ENCODE measurements around the gene HSPB6. TPM values are rescaled to one million over a fixed set of nuclear protein-coding genes. Genes with fewer than 3 reads are reported as not detected.
A peak's percentile ranks its signal among the peaks of the same experiment; 100 is the strongest.

HSPB6 gene
- total RNA-seq, 1 experiment from 2014 or later, result 0.06 TPM

DNA sequence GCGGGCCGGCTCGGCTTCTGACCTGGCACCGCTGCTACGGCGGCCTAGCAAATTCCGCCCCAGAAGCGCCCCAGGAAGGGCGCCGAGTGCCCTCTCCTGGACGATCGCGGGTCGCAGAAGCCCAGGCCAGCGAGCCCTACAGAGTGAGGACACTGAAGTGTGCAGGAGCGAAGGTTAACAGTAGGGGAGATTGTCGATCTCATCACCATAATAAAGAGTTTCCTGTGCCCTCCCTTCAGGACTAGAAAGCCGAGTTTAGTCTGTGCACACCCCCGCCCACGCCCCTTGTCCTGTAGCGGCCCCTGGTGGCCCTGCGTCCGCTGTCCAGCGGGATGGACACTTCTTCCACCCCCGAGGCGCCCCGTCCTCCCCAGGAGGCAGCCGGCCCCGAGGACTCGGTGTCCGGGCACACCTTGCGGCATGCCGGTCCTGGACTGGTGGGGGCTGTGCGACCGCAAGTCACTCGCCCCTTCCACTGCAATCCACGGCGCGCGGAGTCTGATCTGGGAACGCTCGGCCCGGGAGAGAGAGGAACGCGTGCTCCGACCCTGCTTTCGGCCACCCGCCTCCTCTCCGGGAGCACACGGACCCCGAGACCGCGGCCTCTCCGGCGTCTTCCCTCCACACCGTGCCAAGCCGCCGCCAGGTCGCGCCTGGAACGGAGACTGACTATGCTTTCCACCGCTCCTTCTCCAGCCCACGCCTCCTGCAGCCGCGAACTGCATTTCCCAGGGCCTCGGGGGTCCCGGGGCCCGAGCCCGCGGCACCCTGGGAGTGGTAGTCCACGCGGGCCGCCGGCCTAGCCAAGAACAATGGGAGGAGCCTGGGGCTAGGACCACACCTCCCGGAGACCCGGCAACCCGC lies 39.8 kb downstream of the HSPB6 start:
- peak; percentile 97 for DNase-seq (ENCODE audit: low read depth)

DNA sequence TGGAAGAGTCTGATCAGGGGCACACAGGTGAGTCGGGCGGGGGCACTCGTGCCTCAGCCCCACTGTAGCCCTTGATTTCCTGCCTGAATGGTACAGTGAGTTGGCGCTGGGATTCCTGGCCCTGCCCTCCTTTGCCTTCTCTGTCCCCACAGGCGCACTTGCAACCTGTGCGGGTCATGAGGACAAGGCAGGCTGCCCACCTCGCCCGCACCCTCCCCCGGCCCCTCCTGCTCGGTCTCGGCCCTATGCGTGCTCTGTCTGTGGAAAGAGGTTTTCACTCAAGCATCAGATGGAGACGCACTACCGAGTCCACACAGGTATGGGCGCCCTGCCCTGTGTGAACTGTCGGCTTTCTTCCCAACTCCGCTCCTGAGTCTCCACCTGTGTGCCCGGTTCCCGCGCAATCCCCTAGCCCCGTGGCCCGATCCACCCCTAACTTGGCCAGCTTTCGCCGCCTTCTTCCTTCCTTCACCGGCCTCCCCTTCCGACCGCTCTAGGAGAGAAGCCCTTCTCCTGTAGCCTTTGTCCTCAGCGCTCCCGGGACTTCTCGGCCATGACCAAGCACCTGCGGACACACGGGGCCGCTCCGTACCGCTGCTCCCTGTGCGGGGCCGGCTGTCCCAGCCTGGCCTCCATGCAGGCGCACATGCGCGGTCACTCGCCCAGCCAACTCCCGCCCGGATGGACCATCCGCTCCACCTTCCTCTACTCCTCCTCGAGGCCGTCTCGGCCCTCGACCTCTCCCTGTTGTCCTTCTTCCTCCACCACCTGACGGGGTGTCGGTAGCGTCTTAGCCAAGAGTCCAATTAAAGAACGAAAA lies 40.6 kb downstream of the HSPB6 start:
- DNase-seq (ENCODE audit: low read depth), result peak; percentile 67

DNA sequence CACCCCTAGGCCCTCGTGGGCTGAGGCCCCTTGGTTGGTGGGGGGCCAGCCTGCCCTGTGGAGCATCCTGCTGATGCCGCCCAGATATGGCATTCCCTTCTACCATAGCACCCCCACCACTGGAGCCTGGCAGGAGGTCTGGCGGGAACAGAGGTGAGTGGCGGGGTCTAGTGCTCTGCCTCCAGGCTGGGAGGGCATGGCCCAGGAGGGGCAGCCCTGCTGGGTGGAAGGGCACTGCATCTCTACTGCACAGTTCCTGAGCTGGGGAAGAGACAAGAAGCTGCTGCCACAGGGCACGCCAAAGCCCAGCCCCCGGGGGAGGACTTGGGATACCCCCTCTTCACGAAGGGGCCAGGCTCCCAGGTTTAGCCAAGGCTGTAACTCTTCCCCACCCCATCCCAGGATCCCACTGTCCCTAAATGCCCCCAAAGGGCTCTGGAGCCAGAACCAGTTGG lies 41.4 kb downstream of the HSPB6 start:
- no peak for DNase-seq (ENCODE audit: low read depth)

DNA sequence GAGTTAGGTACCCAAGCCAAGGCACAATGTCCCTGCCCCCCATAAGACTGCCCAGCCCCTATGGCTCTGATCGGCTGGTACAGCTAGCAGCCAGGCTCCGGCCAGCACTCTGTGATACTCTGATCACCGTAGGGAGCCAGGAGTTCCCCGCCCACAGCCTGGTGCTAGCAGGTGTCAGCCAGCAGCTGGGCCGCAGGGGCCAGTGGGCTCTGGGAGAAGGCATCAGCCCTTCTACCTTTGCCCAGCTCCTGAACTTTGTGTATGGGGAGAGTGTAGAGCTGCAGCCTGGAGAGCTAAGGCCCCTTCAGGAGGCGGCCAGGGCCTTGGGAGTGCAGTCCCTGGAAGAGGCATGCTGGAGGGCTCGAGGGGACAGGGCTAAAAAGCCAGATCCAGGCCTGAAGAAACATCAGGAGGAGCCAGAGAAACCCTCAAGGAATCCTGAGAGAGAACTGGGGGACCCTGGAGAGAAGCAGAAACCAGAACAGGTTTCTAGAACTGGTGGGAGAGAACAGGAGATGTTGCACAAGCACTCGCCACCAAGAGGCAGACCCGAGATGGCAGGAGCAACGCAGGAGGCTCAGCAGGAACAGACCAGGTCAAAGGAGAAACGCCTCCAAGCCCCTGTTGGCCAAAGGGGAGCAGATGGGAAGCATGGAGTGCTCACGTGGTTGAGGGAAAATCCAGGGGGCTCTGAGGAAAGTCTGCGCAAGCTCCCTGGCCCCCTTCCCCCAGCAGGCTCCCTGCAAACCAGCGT lies 42.1 kb downstream of the HSPB6 start:
- no peak for DNase-seq (ENCODE audit: low read depth)

DNA sequence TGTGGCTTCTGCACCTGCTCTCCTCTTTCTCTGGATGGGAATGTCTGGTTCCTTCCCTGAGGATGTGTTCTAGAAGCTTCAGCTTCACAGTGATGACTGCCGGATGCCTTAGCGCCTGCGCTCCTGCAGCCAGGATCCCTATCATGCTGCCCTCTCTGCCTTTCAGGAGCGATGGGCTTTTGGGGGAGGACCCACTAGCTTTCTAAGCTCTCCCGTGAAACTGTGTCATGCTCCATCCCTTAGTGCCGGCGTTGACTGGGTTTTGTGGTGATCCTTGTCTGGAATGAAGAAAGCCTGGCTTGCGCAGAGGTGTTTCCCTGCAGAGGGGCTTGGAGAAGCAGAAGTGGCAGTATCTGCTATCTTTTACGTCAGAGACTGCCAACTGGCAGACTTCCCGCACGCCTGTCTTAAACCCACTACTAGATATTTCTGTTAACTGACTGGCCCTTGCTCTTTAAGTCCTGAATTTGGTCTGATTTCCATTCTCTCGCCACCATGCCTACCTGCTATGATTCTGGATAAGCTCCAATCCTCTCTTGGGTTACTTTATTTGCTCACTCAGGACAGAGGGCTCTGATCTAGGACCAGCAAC lies 42.8 kb downstream of the HSPB6 start:
- DNase-seq (ENCODE audit: low read depth), result no peak

DNA sequence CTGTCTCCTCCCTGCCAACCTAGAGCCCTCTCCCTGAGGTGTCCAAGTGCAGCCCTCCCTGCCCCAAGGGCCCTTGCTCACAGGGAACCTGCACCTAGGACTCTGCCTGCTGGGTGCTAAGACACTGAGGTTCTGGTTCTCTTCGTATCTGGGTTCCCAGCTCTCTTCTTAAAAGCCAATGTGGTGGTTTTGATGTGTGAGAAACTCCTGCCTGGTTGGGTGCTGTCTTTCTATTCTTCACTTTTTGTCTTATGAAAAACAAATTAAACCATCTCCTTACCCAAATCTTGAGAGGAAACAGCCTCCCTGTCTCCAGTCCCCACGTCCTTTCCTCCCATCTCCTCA lies 43.4 kb downstream of the HSPB6 start:
- DNase-seq (ENCODE audit: low read depth), result no peak

DNA sequence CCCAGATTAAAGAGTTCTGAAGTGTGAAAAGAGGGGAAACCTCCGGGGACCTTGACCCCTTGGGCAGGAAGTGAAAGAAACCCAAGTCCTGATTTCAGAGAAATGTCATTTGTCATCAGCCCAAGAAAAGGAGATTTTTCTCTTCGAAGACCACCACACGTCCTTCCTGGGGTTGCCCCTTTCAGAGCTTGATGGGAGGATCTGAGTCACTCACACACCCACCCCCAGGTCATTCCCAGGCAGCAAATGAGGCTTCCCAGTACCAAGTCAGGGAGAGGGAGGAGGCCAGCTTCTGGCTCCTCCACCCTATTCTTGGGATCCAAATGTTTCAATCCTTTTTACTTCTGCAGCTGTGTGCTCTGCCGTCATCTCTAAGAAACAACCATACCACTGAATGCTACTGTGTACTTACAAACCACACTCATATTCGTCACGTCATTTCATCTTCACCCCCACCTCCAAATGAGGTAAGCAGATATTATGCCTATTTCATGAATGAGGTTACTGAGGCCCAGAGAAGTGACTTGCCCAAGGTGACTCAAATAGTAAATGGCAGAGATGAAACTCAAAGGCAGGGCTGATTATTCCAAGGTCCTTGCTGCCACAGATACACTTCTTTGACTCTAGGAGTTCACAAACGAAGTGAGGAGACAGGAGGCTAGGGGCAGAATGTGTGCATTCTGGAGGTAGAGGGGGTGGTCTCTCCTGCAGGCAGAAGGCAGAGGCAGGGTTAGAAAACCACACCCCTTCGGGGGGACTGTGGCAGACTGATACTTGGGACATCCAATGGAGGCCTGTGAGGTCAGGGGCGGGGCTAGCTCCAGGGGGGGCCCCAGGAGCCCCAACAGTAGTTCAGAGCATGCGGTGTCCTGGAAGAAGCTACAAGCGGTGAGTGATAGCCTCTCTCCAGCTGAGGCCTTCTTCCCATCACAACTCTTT lies 44.0 kb downstream of the HSPB6 start:
- no peak for DNase-seq (ENCODE audit: low read depth)

GRCh38 chr19:35710784-35711723 lies 45.8 kb downstream of the HSPB6 start:
- peak; percentile 35 for DNase-seq (ENCODE audit: low read depth)

DNA sequence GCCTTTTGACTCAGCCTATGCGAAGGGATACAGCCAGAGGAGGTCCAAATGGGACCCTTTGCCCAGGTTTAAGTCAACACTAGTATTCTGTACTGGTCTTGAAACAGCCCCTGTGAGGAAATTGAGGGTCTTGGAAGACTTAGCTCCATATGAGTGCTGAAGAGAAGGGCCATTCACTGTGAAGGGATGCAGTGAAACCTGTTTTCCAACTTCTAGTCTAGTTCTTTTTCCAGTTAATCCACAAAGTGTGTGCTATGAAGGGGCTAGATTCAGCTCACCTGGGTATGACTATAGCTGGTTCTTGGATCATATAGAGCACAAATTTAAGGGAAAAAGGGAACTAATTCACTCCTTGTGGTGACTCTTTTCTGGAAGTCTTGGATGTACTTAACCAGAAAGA lies 48.4 kb downstream of the HSPB6 start:
- no peak for DNase-seq (ENCODE audit: low read depth)

Other genes starting within 250 kb of the HSPB6 start
- gene DMKN, start 243.4 kb downstream of the HSPB6 start, total RNA-seq (2014; rRNA removed; shearing (Covaris generic)), result 38.1 and 54.3 TPM in 2 replicates
- 0.11 TPM in 1 of 2 replicates, not detected in the other for gene SBSN, start 228.7 kb downstream of the HSPB6 start, total RNA-seq (2014; rRNA removed; shearing (Covaris generic))
- not detected in 2 replicates for gene GAPDHS, start 223.6 kb downstream of the HSPB6 start, total RNA-seq (2014; rRNA removed; shearing (Covaris generic))
- gene TMEM147, start 211.4 kb downstream of the HSPB6 start, total RNA-seq (2014; rRNA removed; shearing (Covaris generic)), result 113 and 114 TPM in 2 replicates
- gene ATP4A, start 193.4 kb downstream of the HSPB6 start, total RNA-seq (2014; rRNA removed; shearing (Covaris generic)), result not detected in 2 replicates
- gene PMIS2, start 170.9 kb downstream of the HSPB6 start, total RNA-seq (2014; rRNA removed; shearing (Covaris generic)), result not detected in 2 replicates
- gene HAUS5, start 144.3 kb downstream of the HSPB6 start, total RNA-seq (2014; rRNA removed; shearing (Covaris generic)), result 14.9 and 21.3 TPM in 2 replicates
- 129 and 147 TPM in 2 replicates for gene RBM42, start 128.0 kb downstream of the HSPB6 start, total RNA-seq (2014; rRNA removed; shearing (Covaris generic))
- not detected in 2 replicates for gene ETV2, start 115.3 kb downstream of the HSPB6 start, total RNA-seq (2014; rRNA removed; shearing (Covaris generic))
- 460 and 655 TPM in 2 replicates for gene COX6B1, start 108.7 kb downstream of the HSPB6 start, total RNA-seq (2014; rRNA removed; shearing (Covaris generic))
- not detected in 2 replicates for gene UPK1A, start 90.5 kb downstream of the HSPB6 start, total RNA-seq (2014; rRNA removed; shearing (Covaris generic))
- 0.06 TPM in 1 of 2 replicates, not detected in the other for gene ZBTB32, start 52.5 kb downstream of the HSPB6 start, total RNA-seq (2014; rRNA removed; shearing (Covaris generic))
- gene KMT2B, start 39.0 kb downstream of the HSPB6 start, total RNA-seq (2014; rRNA removed; shearing (Covaris generic)), result 6.3 and 18.6 TPM in 2 replicates
- gene IGFLR1, start 14.6 kb downstream of the HSPB6 start, total RNA-seq (2014; rRNA removed; shearing (Covaris generic)), result 2.8 and 3.9 TPM in 2 replicates
- gene U2AF1L4, start 11.6 kb downstream of the HSPB6 start, total RNA-seq (2014; rRNA removed; shearing (Covaris generic)), result 9.6 and 16.7 TPM in 2 replicates
- 52.4 and 63.9 TPM in 2 replicates for gene PSENEN, start 11.4 kb downstream of the HSPB6 start, total RNA-seq (2014; rRNA removed; shearing (Covaris generic))
- gene LIN37, start 8.5 kb downstream of the HSPB6 start, total RNA-seq (2014; rRNA removed; shearing (Covaris generic)), result 13.3 and 13.8 TPM in 2 replicates
- 1.6 and 3.2 TPM in 2 replicates for gene PROSER3, start 1.1 kb upstream of the HSPB6 start, total RNA-seq (2014; rRNA removed; shearing (Covaris generic))
- 7.0 and 9.0 TPM in 2 replicates for gene ARHGAP33, start 18.5 kb upstream of the HSPB6 start, total RNA-seq (2014; rRNA removed; shearing (Covaris generic))
- gene PRODH2, start 55.8 kb upstream of the HSPB6 start, total RNA-seq (2014; rRNA removed; shearing (Covaris generic)), result not detected in 2 replicates
- gene NPHS1, start 95.5 kb upstream of the HSPB6 start, total RNA-seq (2014; rRNA removed; shearing (Covaris generic)), result not detected in 2 replicates
- 0.34 and 0.60 TPM in 2 replicates for gene KIRREL2, start 99.9 kb upstream of the HSPB6 start, total RNA-seq (2014; rRNA removed; shearing (Covaris generic))
- 2.5 and 6.5 TPM in 2 replicates for gene APLP1, start 111.5 kb upstream of the HSPB6 start, total RNA-seq (2014; rRNA removed; shearing (Covaris generic))
- 8.5 and 33.9 TPM in 2 replicates for gene NFKBID, start 143.5 kb upstream of the HSPB6 start, total RNA-seq (2014; rRNA removed; shearing (Covaris generic))
- gene HCST, start 145.5 kb upstream of the HSPB6 start, total RNA-seq (2014; rRNA removed; shearing (Covaris generic)), result not detected in 2 replicates
- not detected in 2 replicates for gene TYROBP, start 151.3 kb upstream of the HSPB6 start, total RNA-seq (2014; rRNA removed; shearing (Covaris generic))
- 1.2 and 1.4 TPM in 2 replicates for gene LRFN3, start 179.3 kb upstream of the HSPB6 start, total RNA-seq (2014; rRNA removed; shearing (Covaris generic))
- 44.7 and 49.8 TPM in 2 replicates for gene SDHAF1, start 238.2 kb upstream of the HSPB6 start, total RNA-seq (2014; rRNA removed; shearing (Covaris generic))